ENCODE measurements around the gene PIEZO1. TPM values are rescaled to one million over a fixed set of nuclear protein-coding genes. Genes with fewer than 3 reads are reported as not detected.

Gene PIEZO1
- total and polyA plus RNA-seq, 2 donors (not counting 1 experiment from before 2014, with no cell fraction given), result 94.5 to 313 TPM

DNA sequence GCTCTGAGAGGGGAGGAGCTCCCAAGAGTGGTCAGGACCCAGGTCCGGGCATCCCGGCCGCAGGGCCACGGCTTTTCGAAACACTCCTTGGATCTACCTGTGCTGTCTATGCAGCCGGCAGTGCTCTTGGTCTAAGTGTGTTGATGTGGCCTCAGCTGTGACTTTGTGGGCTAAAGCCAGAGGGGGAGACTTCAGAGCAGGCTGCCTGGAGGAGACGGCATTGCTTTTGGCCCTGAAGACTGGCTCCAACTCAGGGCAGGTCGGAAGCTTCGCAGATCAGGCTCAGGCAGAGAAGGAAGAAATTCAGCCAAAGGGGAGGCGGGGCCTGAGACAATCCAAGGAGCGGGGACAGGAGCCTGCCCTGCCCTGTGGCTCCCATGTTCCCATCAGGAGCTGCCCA, 31.4 kb downstream of the PIEZO1 start:
- Histone ChIP-seq H3K79me2 (ENCODE audit: control insufficient read depth, insufficient read depth, low read length) (peaks cover 76% of the 10 kb centered on the region), H3K36me3 (ENCODE audit: control insufficient read depth, insufficient read depth, low read length) (peaks cover 3% of the 10 kb centered on the region), H3K4me3 (replicated peaks in 1 of 4; ENCODE audit: control extremely low read depth in 1 of 4, insufficient read depth in 1 of 4, low read depth in 3 of 4, low read length in 4 of 4) (no peak overlapping the region), H3K27ac (ENCODE audit: insufficient read depth, low read length) (no peak overlapping the region), H4K20me1 (ENCODE audit: control insufficient read depth, extremely low read depth, insufficient read depth, low read length) (no peaks in the 10 kb centered on the region), H3K27me3 (ENCODE audit: control insufficient read depth, insufficient read depth, low read length) (no peaks in the 10 kb centered on the region), H3K4me2 (ENCODE audit: extremely low read depth, insufficient read depth, low read length) (no peak overlapping the region), H3K9ac (ENCODE audit: insufficient read depth, low read length) (no peak overlapping the region), H2AFZ (ENCODE audit: low read length) (no peak overlapping the region), H3K9me3 (ENCODE audit: control insufficient read depth, insufficient read depth, low read depth, low read length) (no peaks in the 10 kb centered on the region), H3K4me1 (ENCODE audit: control insufficient read depth, extremely low read depth, insufficient read depth, low read length) (peaks cover 6% of the 10 kb centered on the region)
- TF ChIP-seq, protein P1, sequence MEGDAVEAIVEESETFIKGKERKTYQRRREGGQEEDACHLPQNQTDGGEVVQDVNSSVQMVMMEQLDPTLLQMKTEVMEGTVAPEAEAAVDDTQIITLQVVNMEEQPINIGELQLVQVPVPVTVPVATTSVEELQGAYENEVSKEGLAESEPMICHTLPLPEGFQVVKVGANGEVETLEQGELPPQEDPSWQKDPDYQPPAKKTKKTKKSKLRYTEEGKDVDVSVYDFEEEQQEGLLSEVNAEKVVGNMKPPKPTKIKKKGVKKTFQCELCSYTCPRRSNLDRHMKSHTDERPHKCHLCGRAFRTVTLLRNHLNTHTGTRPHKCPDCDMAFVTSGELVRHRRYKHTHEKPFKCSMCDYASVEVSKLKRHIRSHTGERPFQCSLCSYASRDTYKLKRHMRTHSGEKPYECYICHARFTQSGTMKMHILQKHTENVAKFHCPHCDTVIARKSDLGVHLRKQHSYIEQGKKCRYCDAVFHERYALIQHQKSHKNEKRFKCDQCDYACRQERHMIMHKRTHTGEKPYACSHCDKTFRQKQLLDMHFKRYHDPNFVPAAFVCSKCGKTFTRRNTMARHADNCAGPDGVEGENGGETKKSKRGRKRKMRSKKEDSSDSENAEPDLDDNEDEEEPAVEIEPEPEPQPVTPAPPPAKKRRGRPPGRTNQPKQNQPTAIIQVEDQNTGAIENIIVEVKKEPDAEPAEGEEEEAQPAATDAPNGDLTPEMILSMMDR (conservative IDR thresholded peaks at IDR 0.05 in 1 of 2, IDR thresholded peaks at IDR 0.05 in 1 of 2; ENCODE audit: low read depth in 1 of 2, low read length in 2 of 2), result no peak
- no peak for TF ChIP-seq EZH2 (IDR thresholded peaks at IDR 0.05; ENCODE audit: low read length, missing control alignments)
- no peak for DNase-seq (ENCODE audit: low read depth in 2 of 2)

- Histone ChIP-seq H3K4me3 (replicated peaks in 1 of 4; ENCODE audit: control extremely low read depth in 1 of 4, insufficient read depth in 1 of 4, low read depth in 3 of 4, low read length in 4 of 4) (no peak overlapping the region), H3K9me3 (ENCODE audit: control insufficient read depth, insufficient read depth, low read depth, low read length) (no peaks in the 10 kb centered on the region), H3K27me3 (ENCODE audit: control insufficient read depth, insufficient read depth, low read length) (no peaks in the 10 kb centered on the region), H3K4me2 (ENCODE audit: extremely low read depth, insufficient read depth, low read length) (no peak overlapping the region), H3K4me1 (ENCODE audit: control insufficient read depth, extremely low read depth, insufficient read depth, low read length) (peaks cover 6% of the 10 kb centered on the region), H4K20me1 (ENCODE audit: control insufficient read depth, extremely low read depth, insufficient read depth, low read length) (no peaks in the 10 kb centered on the region), H3K27ac (ENCODE audit: insufficient read depth, low read length) (no peak overlapping the region), H3K79me2 (ENCODE audit: control insufficient read depth, insufficient read depth, low read length) (peaks cover 75% of the 10 kb centered on the region), H2AFZ (ENCODE audit: low read length) (no peak overlapping the region), H3K9ac (ENCODE audit: insufficient read depth, low read length) (no peak overlapping the region), H3K36me3 (ENCODE audit: control insufficient read depth, insufficient read depth, low read length) (peaks cover 3% of the 10 kb centered on the region)
- no peak for DNase-seq (ENCODE audit: low read depth in 2 of 2)
- TF ChIP-seq, protein P1 (conservative IDR thresholded peaks at IDR 0.05 in 1 of 2, IDR thresholded peaks at IDR 0.05 in 1 of 2; ENCODE audit: low read depth in 1 of 2, low read length in 2 of 2), result no peak
- no peak for TF ChIP-seq EZH2 (IDR thresholded peaks at IDR 0.05; ENCODE audit: low read length, missing control alignments)
Measured at GRCh38 chr16:88753191-88753590, 31.8 kb downstream of the PIEZO1 start.

GRCh38 chr16:88752386-88753002, 32.5 kb downstream of the PIEZO1 start:
- H3K9me3 ChIP-seq (ENCODE audit: control insufficient read depth, insufficient read depth, low read depth, low read length), result no peaks in the 10 kb centered on the region
- H3K27ac ChIP-seq (ENCODE audit: insufficient read depth, low read length), result no peak overlapping the region
- no peaks in the 10 kb centered on the region for H3K27me3 ChIP-seq (ENCODE audit: control insufficient read depth, insufficient read depth, low read length)
- no peak for DNase-seq (ENCODE audit: low read depth in 2 of 2)
- peaks cover 75% of the 10 kb centered on the region for H3K79me2 ChIP-seq (ENCODE audit: control insufficient read depth, insufficient read depth, low read length)
- no peaks in the 10 kb centered on the region for H4K20me1 ChIP-seq (ENCODE audit: control insufficient read depth, extremely low read depth, insufficient read depth, low read length)
- peaks cover 9% of the 10 kb centered on the region for H3K36me3 ChIP-seq (ENCODE audit: control insufficient read depth, insufficient read depth, low read length)
- peaks cover 6% of the 10 kb centered on the region for H3K4me1 ChIP-seq (ENCODE audit: control insufficient read depth, extremely low read depth, insufficient read depth, low read length)
- no peak overlapping the region for H3K4me3 ChIP-seq (replicated peaks in 1 of 4; ENCODE audit: control extremely low read depth in 1 of 4, insufficient read depth in 1 of 4, low read depth in 3 of 4, low read length in 4 of 4)
- H3K4me2 ChIP-seq (ENCODE audit: extremely low read depth, insufficient read depth, low read length), result no peak overlapping the region
- TF ChIP-seq, protein P1 (conservative IDR thresholded peaks at IDR 0.05 in 1 of 2, IDR thresholded peaks at IDR 0.05 in 1 of 2; ENCODE audit: low read depth in 1 of 2, low read length in 2 of 2), result no peak
- TF ChIP-seq EZH2 (IDR thresholded peaks at IDR 0.05; ENCODE audit: low read length, missing control alignments), result no peak
- no peak overlapping the region for H3K9ac ChIP-seq (ENCODE audit: insufficient read depth, low read length)
- no peak overlapping the region for H2AFZ ChIP-seq (ENCODE audit: low read length)

Measured in fibroblast of lung (primary cell).